HL-60 (cell line): ENCODE results near the gene WIPF1.
A peak's percentile ranks its signal among the peaks of the same experiment; 100 is the strongest.

Experiments used
- DNase-seq, 2 experiments: peaks; one replicate each; pipeline ENCODE4 v3.0.0-alpha.2; 2010 to 2020; ENCODE audit warnings: low read depth in 1 of 2, low spot score in 1 of 2
- H3K27ac ChIP-seq: fragments of 250-450 bp; sonication (Bioruptor Pico); replicated peaks from 2 replicates; pipeline ENCODE4 v1.5.1; 2020; ENCODE audit warnings: mild to moderate bottlenecking, moderate library complexity
- H3K27me3 ChIP-seq: fragments of 250-450 bp; sonication (Bioruptor Pico); 2 replicates; pipeline ENCODE4 v1.5.1; 2021; ENCODE audit warnings: mild to moderate bottlenecking, moderate library complexity; ENCODE audit not compliant: insufficient read depth, poor library complexity, severe bottlenecking
- H3K4me3 ChIP-seq: replicated peaks from 2 replicates; pipeline ENCODE4 v1.5.1; 2011; ENCODE audit warnings: mild to moderate bottlenecking, control low read depth, low read length; ENCODE audit not compliant: insufficient read depth
- CTCF ChIP-seq: IDR thresholded peaks from one replicate; pipeline ENCODE4 v1.5.1; 2011; ENCODE audit warnings: low read length, control low read depth, inconsistent platforms; ENCODE audit not compliant: insufficient read depth
- GABPA ChIP-seq: IDR thresholded peaks from 2 replicates; pipeline ENCODE4 v1.6.1; 2012; ENCODE audit warnings: low read depth
- POLR2AphosphoS5 ChIP-seq: IDR thresholded peaks from 2 replicates; pipeline ENCODE4 v1.6.1; 2012; ENCODE audit warnings: low read depth
- REST ChIP-seq: IDR thresholded peaks from 2 replicates; pipeline ENCODE4 v1.6.1; 2012; ENCODE audit warnings: low read depth; ENCODE audit not compliant: insufficient replicate concordance
- SPI1 ChIP-seq: IDR thresholded peaks from 2 replicates; pipeline ENCODE4 v1.6.1; 2012; ENCODE audit warnings: low read depth, mild to moderate bottlenecking, borderline replicate concordance

Gene WIPF1

GRCh38 chr2:174597009-174597344, 627 bp downstream of the WIPF1 start:
- H3K27me3 ChIP-seq = no peaks in the 10 kb centered on the region
- DNase-seq = no peak
- H3K27ac ChIP-seq = peak overlapping the region; percentile 79
- peak overlapping the region; percentile 37 for H3K4me3 ChIP-seq
- TF ChIP-seq POLR2AphosphoS5 (no peak), GABPA (no peak), REST (no peak), SPI1 (no peak), CTCF (no peak)

GRCh38 chr2:174595891-174596397, 1.7 kb downstream of the WIPF1 start:
- Histone ChIP-seq H3K27me3 (no peaks in the 10 kb centered on the region), H3K4me3 (peak overlapping the region; percentile 25), H3K27ac (peak overlapping the region; percentile 79)
- TF ChIP-seq GABPA = no peak
- TF ChIP-seq POLR2AphosphoS5 = no peak
- no peak for TF ChIP-seq SPI1
- TF ChIP-seq REST = no peak
- TF ChIP-seq CTCF = no peak
- no peak for DNase-seq

- Histone ChIP-seq H3K27ac (peak overlapping the region; percentile 79), H3K4me3 (peak overlapping the region; percentile 25)
- TF ChIP-seq SPI1 (no peak), POLR2AphosphoS5 (no peak), CTCF (no peak), GABPA (no peak), REST (no peak)
Measured at GRCh38 chr2:174595116-174595809, 2.3 kb downstream of the WIPF1 start.

More at GRCh38 chr2:174595116-174595809, 2.3 kb downstream of the WIPF1 start:
- no peaks in the 10 kb centered on the region for H3K27me3 ChIP-seq
- DNase-seq = no peak
